HG03571 (cell line): Measurements from ENCODE around the gene GJA5.
"Not testable (repeated sequence)": the region's sequence is repeated elsewhere in the genome, so short reads cannot be mapped to it uniquely, and the experiment has no call there.

ENCODE experiments used
- ATAC-seq: cut with Tn5 transposase; IDR thresholded peaks from one replicate; pipeline ENCODE4 v1.9.1; 2021; ENCODE audit not compliant: unreplicated experiment

Gene GJA5

DNA sequence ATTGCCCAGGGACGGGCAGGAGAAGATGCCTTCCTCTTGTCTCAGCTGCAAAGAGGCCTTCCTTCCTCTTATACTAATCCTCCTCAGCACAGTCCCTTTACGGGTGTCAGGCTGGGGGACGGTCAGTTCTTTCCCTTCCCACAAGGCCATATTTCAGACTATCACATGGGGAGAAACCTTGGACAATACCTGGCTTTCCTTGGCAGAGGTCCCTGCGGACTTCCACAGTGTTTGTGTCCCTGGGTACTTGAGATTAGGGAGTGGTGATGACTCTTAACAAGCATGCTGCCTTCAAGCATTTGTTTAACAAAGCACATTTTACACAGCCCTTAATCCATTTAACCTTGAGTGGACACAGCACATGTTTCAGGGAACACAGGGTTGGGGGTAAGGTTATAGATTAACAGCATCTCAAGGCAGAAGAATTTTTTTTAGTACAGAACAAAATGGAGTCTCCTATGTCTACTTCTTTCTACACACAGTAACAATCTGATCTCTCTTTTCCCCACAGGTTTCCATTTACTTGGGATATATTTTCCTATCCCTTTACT lies 26.0 kb downstream of the GJA5 start:
- ATAC-seq: not testable (repeated sequence)

DNA sequence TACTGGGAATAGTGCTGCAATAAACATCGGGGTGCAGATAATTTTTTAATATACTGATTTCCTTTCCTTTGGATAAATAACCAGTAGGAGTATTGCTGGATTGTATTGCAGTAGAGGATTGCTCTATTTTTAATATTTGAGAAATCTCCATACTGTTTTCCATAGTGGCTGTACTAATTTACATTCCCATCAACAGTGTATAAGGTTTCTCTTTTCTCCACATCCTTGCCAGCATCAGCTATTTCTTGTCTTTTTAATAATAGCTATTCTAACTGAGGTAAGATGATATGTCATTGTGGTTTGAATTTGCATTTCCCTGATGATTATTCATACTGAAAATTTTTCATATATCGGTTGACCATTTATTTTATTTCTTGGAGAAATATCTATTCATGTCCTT lies 31.1 kb downstream of the GJA5 start:
- no peak for ATAC-seq

DNA sequence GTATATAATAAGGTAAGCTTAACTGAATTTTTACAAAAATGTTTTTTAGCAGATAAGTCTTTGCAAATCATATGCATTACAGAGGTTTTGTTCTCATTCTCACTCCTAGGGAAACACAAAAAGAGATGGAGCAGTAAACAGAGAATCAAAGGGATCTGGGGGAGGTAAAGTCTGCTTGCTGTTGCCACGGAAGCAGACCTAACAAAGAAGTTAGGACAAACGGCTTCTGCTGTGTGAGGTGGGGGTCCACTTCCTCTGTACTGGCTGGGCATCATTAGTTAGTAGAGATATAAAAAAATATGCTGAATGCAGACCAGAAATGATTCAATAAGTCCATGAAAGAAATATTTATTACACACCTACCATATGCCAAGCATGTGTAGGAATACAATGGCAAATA lies 34.2 kb downstream of the GJA5 start:
- no peak for ATAC-seq

DNA sequence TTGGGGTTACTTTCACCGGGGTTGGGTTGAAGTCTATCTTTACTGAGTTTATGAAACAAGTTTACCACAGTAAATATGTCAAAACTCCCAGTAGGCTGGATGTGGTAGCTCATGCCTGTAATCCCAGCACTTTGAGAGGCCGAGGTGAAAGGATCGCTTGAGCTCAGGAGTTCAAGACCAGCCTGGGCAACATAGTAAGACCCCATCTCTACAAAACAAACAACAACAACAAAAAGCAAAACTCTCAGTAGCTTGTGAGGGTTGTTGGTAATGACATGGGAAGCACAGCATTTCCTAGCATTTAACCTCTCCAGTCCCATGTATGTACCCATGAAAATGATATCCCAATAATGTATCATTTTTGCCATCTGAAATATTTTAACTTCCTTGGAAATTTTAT lies 34.7 kb downstream of the GJA5 start:
- ATAC-seq: no peak

DNA sequence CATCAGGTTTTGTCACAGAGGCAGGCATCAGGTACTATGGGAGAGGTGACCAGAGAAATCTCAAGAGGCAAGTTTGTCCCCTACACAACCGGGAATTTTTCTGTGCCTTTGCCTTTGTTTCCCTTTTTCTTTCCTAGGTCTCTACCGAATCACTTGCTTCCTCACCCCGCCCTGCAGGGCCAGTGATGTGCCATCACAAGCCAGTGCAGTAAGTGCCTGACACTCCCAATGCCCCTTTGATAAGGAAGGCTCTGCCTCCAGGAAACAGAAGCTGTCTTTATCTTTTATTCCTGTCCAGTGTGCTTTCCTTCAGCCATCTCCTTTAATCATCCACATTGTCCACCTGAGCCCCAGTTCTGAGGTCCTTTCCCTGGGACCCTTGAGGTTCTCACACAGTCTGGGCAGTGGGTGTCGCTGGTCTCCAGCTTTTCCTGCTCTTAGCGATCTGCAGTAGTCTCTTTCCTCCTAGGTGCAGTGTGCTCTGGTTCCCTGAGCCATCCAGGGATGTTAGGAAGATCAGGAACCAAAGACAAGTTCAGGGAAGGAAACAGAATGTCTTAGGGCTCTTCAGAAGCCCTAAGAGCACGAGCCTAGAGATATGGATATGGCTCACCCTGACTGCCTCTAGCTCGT lies 36.6 kb downstream of the GJA5 start:
- ATAC-seq: no peak

DNA sequence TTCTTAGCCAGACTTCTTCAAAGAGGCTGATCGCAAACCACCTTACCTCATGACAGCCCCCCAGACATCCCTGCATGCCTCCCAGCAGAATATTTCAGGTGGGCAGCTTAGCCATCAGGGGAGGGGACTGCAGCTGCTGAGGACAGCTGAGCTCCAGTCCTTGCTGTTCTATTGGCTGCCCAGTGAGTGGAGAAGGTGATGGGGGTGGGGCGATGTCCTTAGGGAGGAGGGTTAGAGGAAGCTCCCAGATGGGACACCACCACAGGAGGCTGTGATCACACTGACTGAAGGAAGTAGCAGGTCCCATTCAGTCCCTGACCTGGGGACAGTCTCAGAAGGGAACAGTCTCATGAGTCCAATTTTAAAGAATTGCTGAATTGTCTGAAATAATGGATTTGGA lies 38.3 kb downstream of the GJA5 start:
- no peak for ATAC-seq

DNA sequence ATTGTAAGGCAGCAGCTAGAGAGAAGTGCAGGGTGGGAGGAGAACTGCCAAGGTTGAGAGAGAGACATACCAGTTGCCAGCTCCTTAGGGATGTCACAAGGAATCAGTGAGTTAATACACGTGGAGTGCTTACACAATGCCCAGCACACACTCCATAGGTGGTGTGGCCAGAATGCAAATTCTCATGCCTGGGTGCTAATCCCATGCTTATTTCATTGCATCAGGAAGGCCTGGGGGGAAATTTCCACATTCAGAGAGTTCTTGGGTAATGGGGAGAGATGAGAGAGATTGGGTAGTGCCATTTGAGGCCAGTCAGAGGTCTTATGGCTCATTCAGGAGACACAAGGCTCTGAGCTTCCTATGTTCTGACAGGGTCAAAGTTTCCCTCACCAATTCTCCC lies 38.7 kb downstream of the GJA5 start:
- no peak for ATAC-seq

DNA sequence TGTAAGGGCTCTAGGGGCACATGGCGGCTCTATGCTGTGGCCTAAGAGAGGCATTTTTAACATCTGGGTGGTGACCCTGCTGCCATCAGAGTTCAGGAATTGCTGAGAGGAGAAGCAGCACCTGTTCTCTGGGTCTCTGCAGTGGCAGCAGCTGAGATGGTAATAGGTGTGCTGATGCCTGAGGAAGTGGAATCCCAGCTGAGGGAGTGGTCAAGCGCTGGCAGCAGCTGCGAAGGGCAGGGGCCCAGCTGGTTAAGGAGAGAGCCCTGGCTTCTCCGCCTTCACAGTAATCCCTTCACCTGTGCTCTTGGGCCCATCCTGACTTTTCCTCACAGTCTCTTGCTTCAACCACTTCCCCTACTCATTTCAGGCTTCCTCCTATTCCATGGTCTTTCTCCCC lies 39.8 kb downstream of the GJA5 start:
- ATAC-seq: no peak

DNA sequence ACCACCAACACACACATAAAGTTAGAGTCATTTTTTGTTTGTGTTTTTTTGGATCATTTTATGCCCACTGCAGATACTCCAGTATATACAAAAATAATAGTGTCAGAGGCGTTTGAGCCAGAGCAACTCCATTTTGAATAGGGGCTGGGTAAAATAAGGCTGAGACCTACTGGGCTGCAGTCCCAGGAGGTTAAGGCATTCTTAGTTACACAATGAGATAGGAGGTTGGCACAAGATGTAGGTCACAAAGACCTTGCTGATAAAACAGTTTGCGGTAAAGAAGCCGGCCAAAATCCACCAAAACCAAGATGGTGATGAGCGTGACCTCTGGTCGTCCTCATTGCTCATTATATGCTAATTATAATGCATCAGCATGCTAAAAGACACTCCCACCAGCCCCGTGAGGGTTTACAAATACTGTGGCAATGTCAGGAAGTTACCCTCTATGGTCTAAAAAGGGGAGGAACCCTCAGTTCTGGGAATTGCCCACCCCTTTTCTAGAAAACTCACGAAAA lies 40.6 kb downstream of the GJA5 start:
- ATAC-seq: no peak

DNA sequence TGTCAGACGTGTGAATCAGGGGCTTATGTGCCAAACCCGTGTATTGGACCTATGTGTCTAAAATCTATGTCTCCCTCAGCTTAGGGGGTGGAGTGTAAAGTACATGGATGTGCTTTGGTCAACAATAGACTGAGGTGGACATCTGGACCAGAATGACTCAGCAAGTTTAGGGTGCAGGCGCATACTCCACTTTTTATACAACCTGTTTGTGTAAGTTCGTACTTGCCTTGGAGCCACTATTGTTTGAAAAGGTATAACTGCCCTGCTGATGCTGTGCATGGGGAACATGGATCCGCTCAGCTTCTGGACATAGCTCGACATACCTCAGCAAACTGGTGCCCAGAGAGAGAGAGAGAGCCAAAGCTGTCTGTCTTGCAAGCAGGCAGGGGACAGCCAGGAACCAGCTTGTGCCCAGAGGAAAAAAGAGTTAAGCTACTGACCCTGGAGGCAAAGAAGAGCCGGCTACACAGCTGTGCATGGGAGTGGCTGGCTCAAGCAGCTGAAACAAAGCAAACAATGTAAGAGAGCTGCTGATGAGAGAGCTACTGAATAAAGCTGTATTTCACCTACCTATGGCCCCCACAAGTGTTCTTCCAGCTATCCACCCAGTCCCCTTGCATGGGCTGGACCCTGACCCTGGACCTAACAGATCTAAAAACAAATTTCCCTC lies 41.2 kb downstream of the GJA5 start:
- no peak for ATAC-seq

DNA sequence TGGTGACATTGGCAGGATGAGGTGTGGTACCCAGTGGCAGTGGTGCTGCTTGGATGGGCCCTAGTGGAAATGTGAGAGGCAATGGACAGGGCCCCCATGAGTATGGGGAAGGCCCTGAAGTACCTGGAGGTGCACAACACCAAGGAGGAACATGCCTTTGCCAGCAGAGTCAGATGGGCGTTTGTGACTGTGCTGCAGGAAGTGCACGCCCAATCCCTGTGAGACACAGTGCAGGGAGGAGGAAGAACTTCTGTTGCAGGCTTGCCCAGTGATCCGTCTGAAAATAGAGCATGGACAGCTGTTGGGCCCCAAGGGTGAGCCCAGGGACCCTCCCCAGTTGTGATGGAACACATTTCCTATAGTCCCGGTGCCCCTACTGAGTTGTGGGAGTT lies 42.7 kb downstream of the GJA5 start:
- no peak for ATAC-seq

DNA sequence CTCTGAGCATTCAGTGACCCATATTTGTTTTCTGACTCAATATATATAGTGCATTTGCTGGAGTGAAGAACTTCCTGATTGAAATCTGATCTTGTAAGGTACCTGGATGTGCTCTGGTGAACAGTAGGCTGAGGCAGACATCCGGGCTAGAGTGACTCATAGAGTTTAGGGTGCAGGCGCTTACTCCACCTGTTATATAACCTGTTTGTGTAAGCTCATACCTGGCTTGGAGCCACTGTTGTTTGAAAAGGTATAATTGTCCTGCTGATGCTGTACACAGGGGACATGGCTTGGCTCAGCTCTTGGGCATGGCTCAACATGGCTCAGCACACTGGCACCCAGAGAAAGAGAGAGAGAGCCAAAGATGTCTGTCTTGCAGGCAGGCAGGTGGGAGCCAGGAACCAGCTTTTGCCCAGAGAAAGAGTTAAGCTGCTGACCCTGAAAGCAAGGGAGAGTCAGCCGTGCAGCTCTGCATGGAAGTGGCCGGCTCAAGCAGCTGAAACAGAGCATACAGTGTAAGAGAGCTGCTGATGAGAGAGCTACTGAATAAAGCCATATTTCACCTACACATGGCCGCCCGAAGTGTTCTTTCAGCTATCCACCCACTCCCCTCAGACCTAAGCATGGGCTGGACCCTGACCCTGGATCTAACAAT lies 43.2 kb downstream of the GJA5 start:
- no peak for ATAC-seq

DNA sequence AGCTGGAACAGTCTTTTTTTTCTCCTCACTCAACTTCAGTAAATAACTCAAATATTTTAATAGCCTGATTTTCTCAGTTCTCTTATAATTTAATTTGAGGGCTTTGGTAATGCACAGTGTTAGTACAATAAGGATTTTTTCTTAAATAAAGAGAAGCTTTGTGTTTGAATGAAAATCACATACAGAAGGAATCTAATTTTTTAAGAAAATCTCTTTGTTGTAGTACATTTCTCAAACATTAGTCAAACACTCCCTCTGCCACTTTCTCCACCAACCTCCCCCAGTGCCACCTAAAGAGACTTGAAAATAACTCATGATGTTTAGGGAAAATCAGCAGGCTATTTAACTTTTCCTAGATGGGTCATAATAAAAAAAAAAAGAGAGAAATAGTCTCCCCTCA lies 47.8 kb downstream of the GJA5 start:
- ATAC-seq: no peak
